ENCODE data around the gene MRPL50. TPM values are rescaled to one million over a fixed set of nuclear protein-coding genes. Genes with fewer than 3 reads are reported as not detected.

Gene MRPL50
- total RNA-seq, 1 donor from 2014 or later = 10.9 TPM

GRCh38 chr9:101367323-101367722, 31.1 kb downstream of the MRPL50 start:
- intact Hi-C loops (cut with DNase I) = no loop called here
- ATAC-seq (no peak), DNase-seq (no peak)
- no peak overlapping the region for H3K4me3 ChIP-seq
- no peak overlapping the region for H3K27ac ChIP-seq
- TF ChIP-seq CTCF (IDR thresholded peaks at IDR 0.05) = no peak
- H3K36me3 ChIP-seq = no peaks in the 10 kb centered on the region
- no peaks in the 10 kb centered on the region for H3K27me3 ChIP-seq (ENCODE audit: low read depth)
- H3K4me1 ChIP-seq = no peaks in the 10 kb centered on the region
- no peaks in the 10 kb centered on the region for H3K9me3 ChIP-seq

GRCh38 chr9:101366038-101366756, 32.2 kb downstream of the MRPL50 start:
- DNase-seq (no peak), ATAC-seq (no peak)
- H3K27me3 ChIP-seq (ENCODE audit: low read depth) = no peaks in the 10 kb centered on the region
- no peak for TF ChIP-seq CTCF (IDR thresholded peaks at IDR 0.05)
- H3K4me1 ChIP-seq = no peaks in the 10 kb centered on the region
- H3K9me3 ChIP-seq = no peaks in the 10 kb centered on the region
- intact Hi-C loops (cut with DNase I) = no loop called here
- H3K36me3 ChIP-seq = no peaks in the 10 kb centered on the region
- no peak overlapping the region for H3K27ac ChIP-seq
- no peak overlapping the region for H3K4me3 ChIP-seq

DNA sequence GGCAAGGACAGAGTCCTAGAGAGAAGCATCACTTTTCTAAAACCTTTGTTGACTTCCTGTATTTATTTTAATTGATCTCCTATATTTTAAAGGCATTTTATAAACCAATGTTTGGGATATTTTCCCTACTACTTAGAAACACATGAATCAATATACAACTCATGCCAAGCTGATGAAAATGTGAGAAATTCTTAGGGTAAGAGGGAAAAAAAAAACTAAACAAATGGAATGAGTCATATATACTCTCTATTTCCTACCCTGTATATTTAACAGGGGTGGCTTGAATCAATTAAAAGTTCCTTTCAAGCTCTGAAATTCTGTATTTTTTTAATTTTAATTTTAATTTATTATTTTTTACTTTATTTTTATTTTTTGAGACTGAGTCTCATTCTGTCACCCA, 33.2 kb downstream of the MRPL50 start:
- no peaks in the 10 kb centered on the region for H3K27me3 ChIP-seq (ENCODE audit: low read depth)
- H3K27ac ChIP-seq = no peak overlapping the region
- intact Hi-C loops (cut with DNase I) = no loop called here
- H3K36me3 ChIP-seq = no peaks in the 10 kb centered on the region
- ATAC-seq = no peak
- DNase-seq = no peak
- no peak for TF ChIP-seq CTCF (IDR thresholded peaks at IDR 0.05)
- H3K4me3 ChIP-seq = no peak overlapping the region
- no peaks in the 10 kb centered on the region for H3K4me1 ChIP-seq
- no peaks in the 10 kb centered on the region for H3K9me3 ChIP-seq

GRCh38 chr9:101362450-101362849, 36.0 kb downstream of the MRPL50 start:
- H3K9me3 ChIP-seq = no peaks in the 10 kb centered on the region
- H3K4me3 ChIP-seq = no peak overlapping the region
- TF ChIP-seq CTCF (IDR thresholded peaks at IDR 0.05) = no peak
- no peaks in the 10 kb centered on the region for H3K36me3 ChIP-seq
- DNase-seq (no peak), ATAC-seq (no peak)
- H3K27ac ChIP-seq = no peak overlapping the region
- H3K4me1 ChIP-seq = no peaks in the 10 kb centered on the region
- intact Hi-C loops (cut with DNase I) = no loop called here
- no peaks in the 10 kb centered on the region for H3K27me3 ChIP-seq (ENCODE audit: low read depth)

- no peaks in the 10 kb centered on the region for H3K36me3 ChIP-seq
- no peak for ATAC-seq
- H3K4me3 ChIP-seq = no peak overlapping the region
- no peak for DNase-seq
- intact Hi-C loops (cut with DNase I) = no loop called here
- no peak for TF ChIP-seq CTCF (IDR thresholded peaks at IDR 0.05)
- no peaks in the 10 kb centered on the region for H3K9me3 ChIP-seq
- H3K27me3 ChIP-seq (ENCODE audit: low read depth) = no peaks in the 10 kb centered on the region
- no peaks in the 10 kb centered on the region for H3K4me1 ChIP-seq
- H3K27ac ChIP-seq = no peak overlapping the region
Observed at GRCh38 chr9:101360647-101361046, 37.8 kb downstream of the MRPL50 start.

Measured in lower lobe of right lung (tissue), 2 donors.